ENCODE data around the gene MRPL21. TPM values are rescaled to one million over a fixed set of nuclear protein-coding genes. Genes with fewer than 3 reads are reported as not detected.

MRPL21 gene
- total and polyA plus RNA-seq, 9 of the 15 experiments (the other 6 are each of a cell fraction or from before 2014, with no cell fraction given) = 196 to 618 (median 232) TPM

GRCh38 chr11:68925611-68926010 lies 22.0 kb upstream of the MRPL21 start:
- intact Hi-C loops (cut with micrococcal nuclease) = no loop called here
- peak in 1 of 4 experiments; percentile 13 for DNase-seq (ENCODE audit: extremely low read depth in 1 of 4, low spot score in 3 of 4)
- ChIA-PET CTCF (ENCODE audit: low intra/inter-chr PET ratio) (no interaction called here), POLR2A (no interaction called here)
- Histone ChIP-seq H3K9me3 (replicated peaks; ENCODE audit: control insufficient read depth, insufficient read depth, low read depth, low read length) (peaks cover 14% of the 10 kb centered on the region), H3K27me3 (ENCODE audit: control insufficient read depth in 2 of 2, insufficient read depth in 2 of 2, low read length in 2 of 2) (no peaks in the 10 kb centered on the region), H3K27ac (ENCODE audit: extremely low read depth, low read depth, low read length) (no peak overlapping the region), H3K4me1 (replicated peaks in 1 of 2; ENCODE audit: control insufficient read depth in 2 of 2, insufficient read depth in 2 of 2, low read length in 2 of 2) (no peaks in the 10 kb centered on the region), H3K4me2 (ENCODE audit: insufficient read depth, low read length) (no peak overlapping the region), H3K9me1 (ENCODE audit: control insufficient read depth, insufficient read depth, low read length) (no peaks in the 10 kb centered on the region), H3K36me3 (ENCODE audit: control insufficient read depth, insufficient read depth, low read length) (peaks cover 93% of the 10 kb centered on the region), H3K79me2 (ENCODE audit: control insufficient read depth, insufficient read depth, low read length) (no peaks in the 10 kb centered on the region; the same call in 2 of the 3 replicates), H2AFZ (ENCODE audit: low read depth, low read length) (no peak overlapping the region), H3K4me3 (no peak overlapping the region), H3K9ac (ENCODE audit: insufficient read depth in 1 of 2, low read depth in 2 of 2, low read length in 2 of 2) (no peak overlapping the region), H4K20me1 (replicated peaks; ENCODE audit: control insufficient read depth, insufficient read depth, low read length) (no peaks in the 10 kb centered on the region)
- no peak for ATAC-seq
- in situ Hi-C loops (cut with MboI) = no loop called here
- FAIRE-seq = peak; percentile 56
- peak; percentile 65; the same call in 1 of the 2 replicates for TF ChIP-seq XRCC3 (IDR thresholded peaks at IDR 0.05)
- TF ChIP-seq TCF7 (IDR thresholded peaks at IDR 0.05; ENCODE audit: borderline replicate concordance) = no peak
- peak in 1 of 2 experiments; percentile 60; a peak in 2 of 4 replicates for TF ChIP-seq TRIM24 (IDR thresholded peaks at IDR 0.05)
- TF ChIP-seq CEBPB (tag; IDR thresholded peaks at IDR 0.05) = no peak
- TF ChIP-seq RBM25 (IDR thresholded peaks at IDR 0.05; ENCODE audit: low read depth, low read length, severe bottlenecking) = no peak
- peak; percentile 59; the same call in 1 of the 2 replicates for TF ChIP-seq CBX5 (IDR thresholded peaks at IDR 0.05; ENCODE audit: borderline replicate concordance, low read depth)
- TF ChIP-seq MIER1 (IDR thresholded peaks at IDR 0.05; ENCODE audit: low read depth) = no peak
- peak in 1 of 2 experiments; percentile 88; a peak in 2 of 3 replicates for TF ChIP-seq CBX3 (IDR thresholded peaks at IDR 0.05; ENCODE audit: borderline replicate concordance in 1 of 2, low read length in 2 of 2)
- peak; percentile 96 for TF ChIP-seq ZFP1 (CRISPR knock-in tag; IDR thresholded peaks at IDR 0.05)
- peak; percentile 75 for TF ChIP-seq TRIM28 (IDR thresholded peaks at IDR 0.05)
- no peak for TF ChIP-seq ZNF280A (IDR thresholded peaks at IDR 0.05; ENCODE audit: low read depth, partially characterized antibody)
- 0 out of 4 replicates have a peak, but pooled peaks of 1 of the 2 experiments have one; percentile 27 for TF ChIP-seq ARNT (IDR thresholded peaks at IDR 0.05)
- BruUV-seq (replicated peaks) = no TSS peak
- WGBS (ENCODE audit: insufficient coverage, low coverage, missing lambda C conversion rate) = 79% methylated on average over 3 of the region's 3 CpGs

Measured in K562 (cell line).